ENCODE data around the gene GLYATL3.
"Not testable (repeated sequence)": the region's sequence is repeated elsewhere in the genome, so short reads cannot be mapped to it uniquely, and the experiment has no call there.

Gene GLYATL3

GRCh38 chr6:49462927-49463611 is 36.7 kb upstream of the GLYATL3 start, which contains the start of the genes CENPQ and MMUT:
TSS of gene CENPQ (plus strand) at chr6:49463370. CDS start at chr6:49470177, 6,807 bp downstream.
TSS of gene MMUT (minus strand) at chr6:49463253. CDS start at chr6:49459466, 3,787 bp downstream.
- peak within 1 kb of the TSS; percentile 89 to 95 for H3K27ac ChIP-seq
- no peak for TF ChIP-seq CTCF (IDR thresholded peaks at IDR 0.05)
- H3K4me3 ChIP-seq: peak within 1 kb of the TSS; percentile 87
- DNase-seq (ENCODE audit: low spot score): peak; percentile 96

- Histone ChIP-seq H3K4me3 (peak overlapping the region; percentile 87), H3K27ac (peak overlapping the region; percentile 89 to 95)
- no peak for DNase-seq (ENCODE audit: low spot score)
- TF ChIP-seq CTCF (IDR thresholded peaks at IDR 0.05): no peak
Measured at GRCh38 chr6:49463612-49463967, 36.1 kb upstream of the GLYATL3 start.

GRCh38 chr6:49464691-49465090 is 35.0 kb upstream of the GLYATL3 start:
- no peak overlapping the region for H3K27ac ChIP-seq
- no peak overlapping the region for H3K4me3 ChIP-seq
- no peak for TF ChIP-seq CTCF (IDR thresholded peaks at IDR 0.05)
- DNase-seq (ENCODE audit: low spot score): no peak

GRCh38 chr6:49468042-49468441 is 31.7 kb upstream of the GLYATL3 start:
- Histone ChIP-seq H3K4me3 (no peak overlapping the region), H3K27ac (no peak overlapping the region)
- no peak for DNase-seq (ENCODE audit: low spot score)
- TF ChIP-seq CTCF (IDR thresholded peaks at IDR 0.05): no peak

- not testable (repeated sequence) for H3K4me3 ChIP-seq; H3K27ac ChIP-seq; DNase-seq (ENCODE audit: low spot score)
Measured at GRCh38 chr6:49476564-49476963, 23.2 kb upstream of the GLYATL3 start.

GRCh38 chr6:49479308-49479970 is 20.3 kb upstream of the GLYATL3 start:
- DNase-seq (ENCODE audit: low spot score): no peak
- Histone ChIP-seq H3K4me3 (no peak overlapping the region), H3K27ac (no peak overlapping the region)
- no peak for TF ChIP-seq CTCF (IDR thresholded peaks at IDR 0.05)

- H3K27ac ChIP-seq; DNase-seq (ENCODE audit: low spot score); H3K4me3 ChIP-seq: not testable (repeated sequence)
Measured at GRCh38 chr6:49481846-49482245, 17.9 kb upstream of the GLYATL3 start.

GRCh38 chr6:49483380-49483779 is 16.3 kb upstream of the GLYATL3 start:
- DNase-seq (ENCODE audit: low spot score); H3K27ac ChIP-seq; H3K4me3 ChIP-seq: not testable (repeated sequence)

Measured in coronary artery (tissue), 2 donors.